Measurements from ENCODE around the gene SPSB1.

DNA sequence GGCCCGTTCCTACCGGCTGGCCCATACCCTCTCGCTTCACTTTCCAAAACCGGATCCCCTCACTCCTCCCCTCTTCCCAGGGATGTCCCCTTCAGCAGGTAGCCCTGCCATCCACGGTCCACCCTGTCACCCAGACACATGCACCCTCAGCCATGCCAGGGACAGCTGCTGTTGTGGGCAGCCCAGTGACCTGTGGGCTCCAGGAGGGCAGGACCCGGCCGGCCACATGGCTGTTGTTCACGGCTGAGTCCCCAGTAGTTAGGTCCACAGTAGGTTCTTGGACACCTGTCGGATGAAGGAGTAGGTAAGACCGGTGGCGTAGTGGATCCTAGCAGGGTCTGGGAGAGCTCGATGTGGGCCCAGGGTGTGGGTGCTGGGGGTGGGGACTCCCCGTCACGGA, 12.5 kb downstream of the SPSB1 start:
- TF ChIP-seq, protein P1, sequence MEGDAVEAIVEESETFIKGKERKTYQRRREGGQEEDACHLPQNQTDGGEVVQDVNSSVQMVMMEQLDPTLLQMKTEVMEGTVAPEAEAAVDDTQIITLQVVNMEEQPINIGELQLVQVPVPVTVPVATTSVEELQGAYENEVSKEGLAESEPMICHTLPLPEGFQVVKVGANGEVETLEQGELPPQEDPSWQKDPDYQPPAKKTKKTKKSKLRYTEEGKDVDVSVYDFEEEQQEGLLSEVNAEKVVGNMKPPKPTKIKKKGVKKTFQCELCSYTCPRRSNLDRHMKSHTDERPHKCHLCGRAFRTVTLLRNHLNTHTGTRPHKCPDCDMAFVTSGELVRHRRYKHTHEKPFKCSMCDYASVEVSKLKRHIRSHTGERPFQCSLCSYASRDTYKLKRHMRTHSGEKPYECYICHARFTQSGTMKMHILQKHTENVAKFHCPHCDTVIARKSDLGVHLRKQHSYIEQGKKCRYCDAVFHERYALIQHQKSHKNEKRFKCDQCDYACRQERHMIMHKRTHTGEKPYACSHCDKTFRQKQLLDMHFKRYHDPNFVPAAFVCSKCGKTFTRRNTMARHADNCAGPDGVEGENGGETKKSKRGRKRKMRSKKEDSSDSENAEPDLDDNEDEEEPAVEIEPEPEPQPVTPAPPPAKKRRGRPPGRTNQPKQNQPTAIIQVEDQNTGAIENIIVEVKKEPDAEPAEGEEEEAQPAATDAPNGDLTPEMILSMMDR (IDR thresholded peaks at IDR 0.05), result no peak
- no peak for TF ChIP-seq POLR2A (IDR thresholded peaks at IDR 0.05)
- TF ChIP-seq EP300 (IDR thresholded peaks at IDR 0.05), result no peak
